WTC11 (cell line): ENCODE measurements around the gene PTPRT. TPM values are rescaled to one million over a fixed set of nuclear protein-coding genes. Genes with fewer than 3 reads are reported as not detected.

Experiments
- ATAC-seq: fragments of 200-7000 bp; cut with Tn5 transposase; 2 replicates; pipeline ENCODE4 v1.10.0; 2021; ENCODE audit warnings: mild to moderate bottlenecking, moderate library complexity
- CTCF ChIA-PET: fragments of 300-600 bp; sonication (Branson Sonifier 250); formaldehyde crosslinking; loops from one replicate; lab custom pipeline; 2021; ENCODE audit warnings: antibody characterized with exemption; lab: Charles Lee
- POLR2A ChIA-PET: fragments of 350-600 bp; sonication (Branson Sonifier 250); formaldehyde crosslinking; loops from one replicate; lab custom pipeline; 2021; ENCODE audit warnings: antibody characterized with exemption; lab: Charles Lee
- DNase-seq: peaks from one replicate; pipeline ENCODE4 v3.0.0; 2021; ENCODE audit warnings: low spot score
- H3K27ac Mint-ChIP-seq: 2 replicates; pipeline ENCODE4 v1.8.0; 2021; ENCODE audit warnings: mixed read lengths
- H3K27me3 Mint-ChIP-seq: 2 replicates; pipeline ENCODE4 v1.8.0; 2021; ENCODE audit warnings: low read depth, mild to moderate bottlenecking, moderate library complexity, mixed read lengths
- H3K36me3 Mint-ChIP-seq: 2 replicates; pipeline ENCODE4 v1.8.0; 2021; ENCODE audit warnings: mixed read lengths
- H3K4me1 Mint-ChIP-seq: 2 replicates; pipeline ENCODE4 v1.8.0; 2022; ENCODE audit warnings: mixed read lengths
- H3K4me3 Mint-ChIP-seq: 2 replicates; pipeline ENCODE4 v1.8.0; 2021; ENCODE audit warnings: mild to moderate bottlenecking, moderate library complexity, mixed read lengths
- H3K9me3 Mint-ChIP-seq: 2 replicates; pipeline ENCODE4 v1.8.0; 2021; ENCODE audit warnings: mixed read lengths
- ETV6 ChIP-seq: sonication (generic); formaldehyde crosslinking; IDR thresholded peaks from 2 replicates; pipeline ENCODE4 v1.8.1; 2022; ENCODE audit warnings: mild to moderate bottlenecking, missing genetic modification reagents
- GABPB1 ChIP-seq: sonication (generic); formaldehyde crosslinking; IDR thresholded peaks from 2 replicates; pipeline ENCODE4 v1.8.1; 2023; ENCODE audit warnings: mild to moderate bottlenecking, missing genetic modification reagents
- GTF2I ChIP-seq: fragments of 250-450 bp; sonication (Bioruptor Pico); conservative IDR thresholded peaks from 2 replicates; pipeline ENCODE4 v1.4.0; 2021; ENCODE audit warnings: mild to moderate bottlenecking
- NR1H2 ChIP-seq: sonication (generic); formaldehyde crosslinking; IDR thresholded peaks from 2 replicates; pipeline ENCODE4 v1.9.0; 2021; ENCODE audit warnings: mild to moderate bottlenecking, moderate library complexity, missing genetic modification reagents
- NR3C1 ChIP-seq: sonication (generic); formaldehyde crosslinking; conservative IDR thresholded peaks from 2 replicates; pipeline ENCODE4 v1.8.1; 2023; ENCODE audit warnings: low read depth, mild to moderate bottlenecking, missing genetic modification reagents
- OVOL2 ChIP-seq: fragments of 250-450 bp; sonication (Bioruptor Pico); IDR thresholded peaks from 2 replicates; pipeline ENCODE4 v1.9.0; 2021; ENCODE audit warnings: mild to moderate bottlenecking, borderline replicate concordance
- SMAD4 ChIP-seq: sonication (generic); formaldehyde crosslinking; IDR thresholded peaks from 2 replicates; pipeline ENCODE4 v1.8.0; 2022; ENCODE audit warnings: mild to moderate bottlenecking, missing genetic modification reagents
- SOX15 ChIP-seq: fragments of 250-450 bp; sonication (Bioruptor Pico); IDR thresholded peaks from 2 replicates; pipeline ENCODE4 v1.9.0; 2021; ENCODE audit warnings: mild to moderate bottlenecking
- TEAD4 ChIP-seq: sonication (generic); formaldehyde crosslinking; IDR thresholded peaks from 2 replicates; pipeline ENCODE4 v1.8.0; 2022; ENCODE audit warnings: mild to moderate bottlenecking, missing genetic modification reagents
- ZNF219 ChIP-seq: sonication (generic); formaldehyde crosslinking; IDR thresholded peaks from 2 replicates; pipeline ENCODE4 v1.8.0; 2023; ENCODE audit warnings: missing genetic modification reagents, mild to moderate bottlenecking, borderline replicate concordance
- ZNF232 ChIP-seq: sonication (generic); formaldehyde crosslinking; IDR thresholded peaks from 2 replicates; pipeline ENCODE4 v1.8.0; 2022; ENCODE audit warnings: mild to moderate bottlenecking, missing genetic modification reagents
- total RNA-seq: library from RNA; stranded (reverse); gene quantifications from 3 replicates; pipeline ENCODE4 v1.2.3, GENCODE V29; 2021
- TF ChIP-seq, protein P1 (sequence below): sonication (generic); formaldehyde crosslinking; IDR thresholded peaks from 2 replicates; pipeline ENCODE4 v1.8.0; 2022; ENCODE audit warnings: mild to moderate bottlenecking, missing genetic modification reagents
- TF ChIP-seq, protein P2 (sequence below): sonication (generic); formaldehyde crosslinking; IDR thresholded peaks from 2 replicates; pipeline ENCODE4 v1.8.0; 2023; ENCODE audit warnings: missing genetic modification reagents, mild to moderate bottlenecking, borderline replicate concordance
- TF ChIP-seq, protein P3 (sequence below): sonication (generic); formaldehyde crosslinking; IDR thresholded peaks from 2 replicates; pipeline ENCODE4 v1.8.1; 2023; ENCODE audit warnings: mild to moderate bottlenecking, moderate library complexity, missing genetic modification reagents
- TF ChIP-seq, protein P4 (sequence below): sonication (generic); formaldehyde crosslinking; IDR thresholded peaks from 2 replicates; pipeline ENCODE4 v1.8.1; 2023; ENCODE audit warnings: mild to moderate bottlenecking, missing genetic modification reagents
- TF ChIP-seq, protein P5 (sequence below): fragments of 250-450 bp; sonication (Bioruptor Pico); conservative IDR thresholded peaks from 2 replicates; pipeline ENCODE4 v1.9.0; 2021; ENCODE audit warnings: mild to moderate bottlenecking

PTPRT gene
- total RNA-seq, 1 experiment from 2014 or later = 1.1 TPM

DNA sequence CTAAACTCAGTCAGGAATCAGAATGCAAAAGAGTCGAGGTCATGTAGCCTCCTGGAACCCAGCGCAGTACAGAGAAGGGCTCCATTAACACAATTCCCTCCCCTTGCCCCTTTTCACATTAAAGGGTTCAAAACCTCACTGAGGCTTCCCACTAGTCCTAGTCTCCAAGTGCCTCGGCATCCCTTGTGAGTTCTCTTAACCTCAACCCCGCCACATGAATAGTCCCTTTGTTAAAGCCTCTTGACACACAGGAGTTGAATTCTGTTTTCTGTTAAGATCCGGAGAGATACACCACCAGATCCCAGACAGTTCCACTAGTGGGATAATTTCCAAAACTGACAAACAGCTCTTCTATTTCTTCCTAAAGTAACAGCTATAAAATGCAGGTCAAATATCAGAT is 17.8 kb downstream of the PTPRT start (continued):
- TF ChIP-seq, protein P1, sequence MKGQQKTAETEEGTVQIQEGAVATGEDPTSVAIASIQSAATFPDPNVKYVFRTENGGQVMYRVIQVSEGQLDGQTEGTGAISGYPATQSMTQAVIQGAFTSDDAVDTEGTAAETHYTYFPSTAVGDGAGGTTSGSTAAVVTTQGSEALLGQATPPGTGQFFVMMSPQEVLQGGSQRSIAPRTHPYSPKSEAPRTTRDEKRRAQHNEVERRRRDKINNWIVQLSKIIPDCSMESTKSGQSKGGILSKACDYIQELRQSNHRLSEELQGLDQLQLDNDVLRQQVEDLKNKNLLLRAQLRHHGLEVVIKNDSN = no peak
- TF ChIP-seq, protein P2, sequence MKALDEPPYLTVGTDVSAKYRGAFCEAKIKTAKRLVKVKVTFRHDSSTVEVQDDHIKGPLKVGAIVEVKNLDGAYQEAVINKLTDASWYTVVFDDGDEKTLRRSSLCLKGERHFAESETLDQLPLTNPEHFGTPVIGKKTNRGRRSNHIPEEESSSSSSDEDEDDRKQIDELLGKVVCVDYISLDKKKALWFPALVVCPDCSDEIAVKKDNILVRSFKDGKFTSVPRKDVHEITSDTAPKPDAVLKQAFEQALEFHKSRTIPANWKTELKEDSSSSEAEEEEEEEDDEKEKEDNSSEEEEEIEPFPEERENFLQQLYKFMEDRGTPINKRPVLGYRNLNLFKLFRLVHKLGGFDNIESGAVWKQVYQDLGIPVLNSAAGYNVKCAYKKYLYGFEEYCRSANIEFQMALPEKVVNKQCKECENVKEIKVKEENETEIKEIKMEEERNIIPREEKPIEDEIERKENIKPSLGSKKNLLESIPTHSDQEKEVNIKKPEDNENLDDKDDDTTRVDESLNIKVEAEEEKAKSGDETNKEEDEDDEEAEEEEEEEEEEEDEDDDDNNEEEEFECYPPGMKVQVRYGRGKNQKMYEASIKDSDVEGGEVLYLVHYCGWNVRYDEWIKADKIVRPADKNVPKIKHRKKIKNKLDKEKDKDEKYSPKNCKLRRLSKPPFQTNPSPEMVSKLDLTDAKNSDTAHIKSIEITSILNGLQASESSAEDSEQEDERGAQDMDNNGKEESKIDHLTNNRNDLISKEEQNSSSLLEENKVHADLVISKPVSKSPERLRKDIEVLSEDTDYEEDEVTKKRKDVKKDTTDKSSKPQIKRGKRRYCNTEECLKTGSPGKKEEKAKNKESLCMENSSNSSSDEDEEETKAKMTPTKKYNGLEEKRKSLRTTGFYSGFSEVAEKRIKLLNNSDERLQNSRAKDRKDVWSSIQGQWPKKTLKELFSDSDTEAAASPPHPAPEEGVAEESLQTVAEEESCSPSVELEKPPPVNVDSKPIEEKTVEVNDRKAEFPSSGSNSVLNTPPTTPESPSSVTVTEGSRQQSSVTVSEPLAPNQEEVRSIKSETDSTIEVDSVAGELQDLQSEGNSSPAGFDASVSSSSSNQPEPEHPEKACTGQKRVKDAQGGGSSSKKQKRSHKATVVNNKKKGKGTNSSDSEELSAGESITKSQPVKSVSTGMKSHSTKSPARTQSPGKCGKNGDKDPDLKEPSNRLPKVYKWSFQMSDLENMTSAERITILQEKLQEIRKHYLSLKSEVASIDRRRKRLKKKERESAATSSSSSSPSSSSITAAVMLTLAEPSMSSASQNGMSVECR (CRISPR knock-in tag) = no peak
- TF ChIP-seq NR1H2 (CRISPR knock-in tag) (no peak), SOX15 (CRISPR knock-in tag) (no peak), TEAD4 (no peak), SMAD4 (CRISPR knock-in tag) (no peak)
- TF ChIP-seq, protein P3, sequence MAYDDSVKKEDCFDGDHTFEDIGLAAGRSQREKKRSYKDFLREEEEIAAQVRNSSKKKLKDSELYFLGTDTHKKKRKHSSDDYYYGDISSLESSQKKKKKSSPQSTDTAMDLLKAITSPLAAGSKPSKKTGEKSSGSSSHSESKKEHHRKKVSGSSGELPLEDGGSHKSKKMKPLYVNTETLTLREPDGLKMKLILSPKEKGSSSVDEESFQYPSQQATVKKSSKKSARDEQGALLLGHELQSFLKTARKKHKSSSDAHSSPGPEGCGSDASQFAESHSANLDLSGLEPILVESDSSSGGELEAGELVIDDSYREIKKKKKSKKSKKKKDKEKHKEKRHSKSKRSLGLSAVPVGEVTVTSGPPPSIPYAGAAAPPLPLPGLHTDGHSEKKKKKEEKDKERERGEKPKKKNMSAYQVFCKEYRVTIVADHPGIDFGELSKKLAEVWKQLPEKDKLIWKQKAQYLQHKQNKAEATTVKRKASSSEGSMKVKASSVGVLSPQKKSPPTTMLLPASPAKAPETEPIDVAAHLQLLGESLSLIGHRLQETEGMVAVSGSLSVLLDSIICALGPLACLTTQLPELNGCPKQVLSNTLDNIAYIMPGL = no peak

DNA sequence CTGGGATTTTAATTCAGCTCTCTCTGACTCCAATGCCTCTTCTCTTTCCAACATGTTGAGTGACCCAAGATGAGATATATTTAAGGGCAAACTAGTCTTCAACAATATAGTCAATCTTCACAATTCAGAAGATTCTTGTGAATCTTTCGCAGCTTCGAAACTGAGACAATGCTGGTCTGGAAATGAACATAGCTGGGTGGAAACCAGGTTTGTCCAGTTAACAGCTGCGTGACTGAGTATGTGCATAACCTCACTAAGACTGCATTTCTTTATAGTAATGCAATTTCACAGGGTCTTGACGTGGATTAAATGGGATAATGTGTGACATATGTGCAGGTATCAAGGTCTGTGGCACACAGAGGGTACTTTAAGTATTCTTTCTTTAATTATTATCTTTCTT is 18.9 kb downstream of the PTPRT start:
- Mint-ChIP-seq H3K27me3 (0 out of 2 replicates have a peak, but pooled peaks cover 2% of the 10 kb centered on the region), H3K27ac (no peak overlapping the region), H3K4me3 (no peak overlapping the region), H3K9me3 (no peaks in the 10 kb centered on the region), H3K4me1 (no peaks in the 10 kb centered on the region), H3K36me3 (no peaks in the 10 kb centered on the region)
- ChIA-PET CTCF (interaction anchor here (2.0 kb wide), 1 partner anchor 220 kb away, joined by 5 read pairs; no protein-coding TSS in a partner anchor), POLR2A (no interaction called here)
- ATAC-seq (no peak), DNase-seq (no peak)
- TF ChIP-seq ZNF219 = no peak
- TF ChIP-seq NR3C1 (CRISPR knock-in tag) = no peak

DNA sequence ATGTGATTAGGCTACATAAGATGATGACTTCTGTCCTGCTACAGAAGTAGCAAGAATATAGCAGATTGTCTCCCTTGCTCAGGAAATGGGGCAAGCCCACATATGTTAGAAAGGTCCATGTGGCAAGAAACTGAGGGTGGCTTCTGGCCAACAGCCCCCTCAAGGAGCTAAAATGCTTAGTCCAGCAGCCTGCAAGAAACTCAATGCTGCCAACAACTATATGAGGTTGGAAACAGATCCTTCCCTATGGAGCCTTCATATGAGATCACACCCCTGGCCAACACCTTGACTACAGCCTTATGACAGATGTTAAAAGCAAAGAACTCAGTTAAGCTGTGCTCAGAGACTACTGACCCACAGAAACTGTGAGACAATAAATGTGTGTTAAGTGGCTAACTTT is 22.1 kb downstream of the PTPRT start:
- Mint-ChIP-seq H3K27ac (no peak overlapping the region), H3K9me3 (no peaks in the 10 kb centered on the region; the same call in 1 of the 2 replicates), H3K4me1 (no peaks in the 10 kb centered on the region), H3K4me3 (no peak overlapping the region), H3K36me3 (no peaks in the 10 kb centered on the region), H3K27me3 (0 out of 2 replicates have a peak, but pooled peaks cover 2% of the 10 kb centered on the region)
- CTCF ChIA-PET = interaction anchor here (1.3 kb wide), 1 partner anchor 23 kb away, joined by 3 read pairs; no protein-coding TSS in a partner anchor
- DNase-seq (no peak), ATAC-seq (no peak)
- POLR2A ChIA-PET = no interaction called here
- no peak for TF ChIP-seq ZNF232 (CRISPR knock-in tag)
- TF ChIP-seq, protein P4, sequence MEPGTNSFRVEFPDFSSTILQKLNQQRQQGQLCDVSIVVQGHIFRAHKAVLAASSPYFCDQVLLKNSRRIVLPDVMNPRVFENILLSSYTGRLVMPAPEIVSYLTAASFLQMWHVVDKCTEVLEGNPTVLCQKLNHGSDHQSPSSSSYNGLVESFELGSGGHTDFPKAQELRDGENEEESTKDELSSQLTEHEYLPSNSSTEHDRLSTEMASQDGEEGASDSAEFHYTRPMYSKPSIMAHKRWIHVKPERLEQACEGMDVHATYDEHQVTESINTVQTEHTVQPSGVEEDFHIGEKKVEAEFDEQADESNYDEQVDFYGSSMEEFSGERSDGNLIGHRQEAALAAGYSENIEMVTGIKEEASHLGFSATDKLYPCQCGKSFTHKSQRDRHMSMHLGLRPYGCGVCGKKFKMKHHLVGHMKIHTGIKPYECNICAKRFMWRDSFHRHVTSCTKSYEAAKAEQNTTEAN (CRISPR knock-in tag) = no peak
- no peak for TF ChIP-seq OVOL2 (CRISPR knock-in tag)
- TF ChIP-seq, protein P1 = no peak
- no peak for TF ChIP-seq GTF2I (CRISPR knock-in tag)
- TF ChIP-seq ETV6 (CRISPR knock-in tag) = no peak
- TF ChIP-seq, protein P5, sequence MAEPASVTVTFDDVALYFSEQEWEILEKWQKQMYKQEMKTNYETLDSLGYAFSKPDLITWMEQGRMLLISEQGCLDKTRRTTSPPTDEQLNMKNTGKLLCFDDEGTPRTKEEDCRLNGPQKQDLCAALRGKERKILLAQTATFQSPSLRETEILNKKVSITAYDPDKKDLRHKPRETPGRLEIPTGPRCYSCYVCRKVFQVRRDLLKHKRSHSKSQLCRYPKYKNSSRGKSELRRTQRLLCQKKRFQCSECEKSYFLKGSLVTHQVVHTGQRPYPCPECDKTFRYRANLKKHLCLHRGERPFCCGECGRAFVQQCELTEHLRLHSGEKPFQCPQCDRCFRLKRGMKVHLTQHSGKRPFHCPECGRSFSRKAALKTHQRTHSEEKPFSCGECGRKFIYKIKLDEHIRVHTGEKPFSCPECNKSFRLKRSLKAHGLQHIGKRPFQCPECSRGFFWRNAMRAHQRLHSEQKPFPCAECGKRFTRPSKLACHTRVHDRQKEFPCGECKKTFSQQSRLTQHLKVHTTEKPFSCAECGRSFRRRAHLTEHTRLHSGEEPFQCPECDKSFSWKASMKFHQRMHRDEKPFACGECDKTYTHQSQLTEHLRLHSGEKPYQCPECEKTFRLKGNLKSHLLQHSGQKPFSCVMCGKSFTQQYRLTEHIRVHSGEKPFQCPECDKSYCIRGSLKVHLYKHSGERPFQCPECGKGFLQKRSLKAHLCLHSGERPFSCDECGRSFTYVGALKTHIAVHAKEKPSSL (CRISPR knock-in tag) = no peak
- TF ChIP-seq GABPB1 (CRISPR knock-in tag) = no peak
